Pancreas (tissue), 10 donors: ENCODE data around the gene RABEPK. TPM values are rescaled to one million over a fixed set of nuclear protein-coding genes. Genes with fewer than 3 reads are reported as not detected.
A peak's percentile ranks its signal among the peaks of the same experiment; 100 is the strongest.

Source experiments
- ATAC-seq, 4 donors: fragments of 200-7000 bp; cut with Tn5 transposase; one replicate each; pipeline versions ENCODE4 v1.8.0 to v1.9.1; 2020; ENCODE audit warnings: mild to moderate bottlenecking in 4 of 4, moderate library complexity in 4 of 4
- DNase-seq, 6 donors: peaks; one replicate each; pipeline ENCODE4 v3.0.0-alpha.2; 2020
- FAIRE-seq: peaks from 2 replicates; lab custom pipeline; 2012; peaks lifted over from hg19 to GRCh38; lab: Jason Lieb, UNC
- H3K27ac ChIP-seq, 4 donors: fragments of 200-600 bp; sonication (generic); 1 replicate in 3 of 4; 2 replicates in 1 of 4; pipeline versions ENCODE4 v1.5.0 to v1.8.0; 2020
- H3K27me3 ChIP-seq, 4 donors: fragments of 200-600 bp; one replicate each; pipeline ENCODE4 v1.8.0; 2021
- H3K36me3 ChIP-seq, 3 donors: fragments of 200-600 bp; sonication (generic) in 1 of 3; one replicate each; pipeline versions ENCODE4 v1.5.0 to v1.8.0; 2020 to 2021
- H3K4me1 ChIP-seq, 3 donors: fragments of 200-600 bp; one replicate each; pipeline ENCODE4 v1.8.0; 2021
- H3K4me3 ChIP-seq, 4 donors: fragments of 200-600 bp; sonication (generic) in 2 of 4; one replicate each; pipeline versions ENCODE4 v1.5.0 to v1.8.0; 2020 to 2021
- H3K9me3 ChIP-seq, 4 donors: fragments of 200-600 bp; one replicate each; pipeline ENCODE4 v1.8.0; 2021
- WGBS, 2 donors: extraction: QIAGEN DNeasy Blood & Tissue Kit; methylation state at CpG; one replicate each; pipeline ENCODE4 v1.1.7; 2013; 5-methylcytosine and 5-hydroxymethylcytosine counted together
- intact Hi-C, 3 donors: fragments of 100-400 bp; cut with DNase I; formaldehyde crosslinking; loops; one replicate each; pipeline versions ENCODE4 v1.11.1 to v1.14.2; 2022
- polyA plus RNA-seq, 2 donors: library from polyadenylated mRNA; stranded (reverse); fragments of 200-250 nt; gene quantifications; one replicate each; pipeline ENCODE4 v1.2.3, GENCODE V29; 2013
- total RNA-seq, 6 donors: library from RNA; stranded (reverse); fragmentation: NEBNext Ultra II Directional in 4 of 6; extraction: Animal tissue kit (Norgen Biotek cat#: 25700) in 4 of 6; gene quantifications; one replicate each; pipeline versions ENCODE4 v1.2.1 to v1.2.4, GENCODE V29; 2021 to 2023
- TF ChIP-seq, protein P1 (sequence below), 4 donors: fragments of 200-600 bp; sonication (generic) in 3 of 4; IDR thresholded peaks; one replicate each; pipeline versions ENCODE4 v1.5.0 to v1.8.0; 2021; ENCODE audit warnings: antibody characterized with exemption in 4 of 4
- donor health status: healthy with polysubstance abuse.
- donor health status: DM: no; HTN: no; CAD: no; lungs with moderate emphysema.
- donor health status: DM: no; HTN: no; CAD: no.
- donor health status: control.
- donor health status: control.
- donor health status: Bipolar disorder and iron deficiency.
- donor health status: DM: yes; HTN: yes; CAD: no.
- donor health status: DM: no; HTN: no; CAD: no.
- donor health status: DM: no; HTN: no; CAD: no.
- donor health status: DM: yes; HTN: yes; CAD: no.

Gene RABEPK
- total and polyA plus RNA-seq, 8 donors: 4.1 to 13.8 (median 7.5) TPM

DNA sequence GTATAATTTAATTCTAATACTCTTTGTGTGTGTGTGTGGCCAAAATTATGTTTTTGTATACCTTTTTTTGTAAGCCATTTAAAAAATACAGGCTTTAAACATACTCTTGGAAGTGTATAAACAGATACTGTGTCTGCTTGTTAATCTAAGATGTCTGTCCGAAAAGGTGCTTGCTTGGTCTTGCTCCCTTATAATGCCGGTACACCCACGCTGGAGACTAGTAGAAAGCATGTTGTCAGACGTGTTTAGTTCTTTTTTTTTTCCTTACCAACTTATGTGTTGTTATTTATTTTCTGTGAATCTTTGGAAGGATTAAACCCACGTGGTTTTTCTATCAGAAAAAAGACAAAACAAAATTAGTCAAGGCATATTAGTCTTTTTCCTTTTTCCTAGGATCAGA, 70.7 kb downstream of the RABEPK start:
- H3K9me3 ChIP-seq: no peaks in the 10 kb centered on the region
- intact Hi-C loops: no loop called here
- DNase-seq (no peak), ATAC-seq (no peak), FAIRE-seq (no peak)
- no peaks in the 10 kb centered on the region for H3K27me3 ChIP-seq
- no peaks in the 10 kb centered on the region for H3K36me3 ChIP-seq
- peaks cover 0 to 31% (median 24%) of the 10 kb centered on the region in 3 donors for H3K4me1 ChIP-seq
- no peak overlapping the region for H3K4me3 ChIP-seq
- 85 to 87% methylated on average over 5 of the region's 5 CpGs for WGBS, 2 donors
- TF ChIP-seq, protein P1, sequence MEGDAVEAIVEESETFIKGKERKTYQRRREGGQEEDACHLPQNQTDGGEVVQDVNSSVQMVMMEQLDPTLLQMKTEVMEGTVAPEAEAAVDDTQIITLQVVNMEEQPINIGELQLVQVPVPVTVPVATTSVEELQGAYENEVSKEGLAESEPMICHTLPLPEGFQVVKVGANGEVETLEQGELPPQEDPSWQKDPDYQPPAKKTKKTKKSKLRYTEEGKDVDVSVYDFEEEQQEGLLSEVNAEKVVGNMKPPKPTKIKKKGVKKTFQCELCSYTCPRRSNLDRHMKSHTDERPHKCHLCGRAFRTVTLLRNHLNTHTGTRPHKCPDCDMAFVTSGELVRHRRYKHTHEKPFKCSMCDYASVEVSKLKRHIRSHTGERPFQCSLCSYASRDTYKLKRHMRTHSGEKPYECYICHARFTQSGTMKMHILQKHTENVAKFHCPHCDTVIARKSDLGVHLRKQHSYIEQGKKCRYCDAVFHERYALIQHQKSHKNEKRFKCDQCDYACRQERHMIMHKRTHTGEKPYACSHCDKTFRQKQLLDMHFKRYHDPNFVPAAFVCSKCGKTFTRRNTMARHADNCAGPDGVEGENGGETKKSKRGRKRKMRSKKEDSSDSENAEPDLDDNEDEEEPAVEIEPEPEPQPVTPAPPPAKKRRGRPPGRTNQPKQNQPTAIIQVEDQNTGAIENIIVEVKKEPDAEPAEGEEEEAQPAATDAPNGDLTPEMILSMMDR (IDR thresholded peaks at IDR 0.05): no peak
- H3K27ac ChIP-seq: no peak overlapping the region

DNA sequence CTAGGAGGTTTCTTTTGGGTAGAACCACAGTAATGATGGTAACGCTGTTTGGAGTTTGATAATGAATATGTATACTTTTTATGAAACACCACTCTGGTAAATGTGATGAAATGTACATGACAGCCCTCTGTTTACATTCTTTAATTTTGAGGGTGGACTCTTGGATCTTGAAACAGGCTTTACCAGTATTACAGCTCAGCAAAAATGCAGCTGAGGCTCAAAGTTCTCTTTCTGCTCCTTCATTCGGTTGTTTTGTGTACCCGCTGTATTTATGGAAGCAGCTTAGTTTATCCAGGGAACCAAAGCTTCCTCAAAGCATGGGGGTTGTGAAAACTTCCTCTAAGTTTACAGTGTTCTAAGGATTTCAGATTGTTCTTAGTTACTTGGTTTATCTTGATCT, 72.4 kb downstream of the RABEPK start:
- FAIRE-seq (no peak), DNase-seq (no peak), ATAC-seq (peak; percentile 35 to 86 (median 76))
- Histone ChIP-seq H3K4me3 (no peak overlapping the region), H3K27me3 (no peaks in the 10 kb centered on the region), H3K4me1 (peaks cover 0 to 31% (median 29%) of the 10 kb centered on the region in 3 donors), H3K9me3 (no peaks in the 10 kb centered on the region), H3K36me3 (no peaks in the 10 kb centered on the region), H3K27ac (peak overlapping the region in 2 of 4 donors; percentile 28 to 44)
- intact Hi-C loops: no loop called here
- WGBS, 2 donors: 21 to 28% methylated on average over 3 of the region's 3 CpGs
- TF ChIP-seq, protein P1 (IDR thresholded peaks at IDR 0.05): no peak

DNA sequence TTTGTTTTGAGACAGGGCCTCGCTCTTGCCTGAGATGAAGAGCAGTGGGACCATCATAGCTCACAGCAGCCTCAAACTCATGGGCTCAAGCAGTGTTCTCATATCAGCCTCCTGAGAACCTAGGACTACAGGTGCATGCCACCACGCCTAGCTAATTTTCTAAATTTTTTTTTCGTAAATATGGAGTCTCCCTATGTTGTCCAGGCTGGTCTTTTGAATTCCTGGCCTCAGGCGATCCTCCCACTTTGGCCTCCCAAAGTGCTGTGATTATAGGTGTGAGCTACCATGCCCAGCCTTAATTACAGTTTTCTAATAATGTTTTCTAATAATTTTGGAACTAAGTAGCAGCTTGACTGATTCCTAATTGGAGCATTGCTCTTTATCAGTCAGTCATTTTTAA, 76.4 kb downstream of the RABEPK start:
- no peak overlapping the region for H3K27ac ChIP-seq
- H3K4me1 ChIP-seq: peaks cover 0 to 25% (median 15%) of the 10 kb centered on the region in 3 donors
- no peak for DNase-seq
- H3K9me3 ChIP-seq: no peaks in the 10 kb centered on the region
- intact Hi-C loops: no loop called here
- TF ChIP-seq, protein P1 (IDR thresholded peaks at IDR 0.05): no peak
- FAIRE-seq: no peak
- H3K27me3 ChIP-seq: no peaks in the 10 kb centered on the region
- no peaks in the 10 kb centered on the region for H3K36me3 ChIP-seq
- WGBS, 2 donors: 97% methylated on average over 4 of the region's 4 CpGs
- H3K4me3 ChIP-seq: no peak overlapping the region
- no peak for ATAC-seq

DNA sequence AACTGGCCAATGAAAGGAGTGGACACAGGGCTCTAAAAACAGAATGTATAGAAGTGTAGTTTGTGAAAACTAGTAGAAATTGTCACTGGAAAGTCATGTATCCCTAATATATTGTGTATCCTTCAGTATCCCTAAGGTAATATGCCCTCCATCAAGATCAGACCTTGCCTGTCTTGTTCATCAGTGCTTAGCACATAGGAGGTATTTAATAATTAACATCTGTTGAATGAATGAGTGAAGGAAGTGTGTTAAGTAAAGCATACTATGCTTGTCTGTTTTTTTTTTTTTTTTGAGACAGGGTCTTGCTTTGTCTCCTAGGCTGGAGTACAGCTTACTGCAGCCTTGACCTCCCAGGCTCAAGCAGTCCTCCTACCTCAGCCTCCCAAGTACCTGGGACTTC, 77.1 kb downstream of the RABEPK start:
- Histone ChIP-seq H3K4me1 (peaks cover 0 to 18% (median 8%) of the 10 kb centered on the region in 3 donors), H3K27me3 (no peaks in the 10 kb centered on the region), H3K36me3 (no peaks in the 10 kb centered on the region), H3K27ac (no peak overlapping the region), H3K4me3 (no peak overlapping the region), H3K9me3 (no peaks in the 10 kb centered on the region)
- DNase-seq (no peak), FAIRE-seq (no peak), ATAC-seq (no peak)
- intact Hi-C loops: no loop called here
- TF ChIP-seq, protein P1 (IDR thresholded peaks at IDR 0.05): no peak

DNA sequence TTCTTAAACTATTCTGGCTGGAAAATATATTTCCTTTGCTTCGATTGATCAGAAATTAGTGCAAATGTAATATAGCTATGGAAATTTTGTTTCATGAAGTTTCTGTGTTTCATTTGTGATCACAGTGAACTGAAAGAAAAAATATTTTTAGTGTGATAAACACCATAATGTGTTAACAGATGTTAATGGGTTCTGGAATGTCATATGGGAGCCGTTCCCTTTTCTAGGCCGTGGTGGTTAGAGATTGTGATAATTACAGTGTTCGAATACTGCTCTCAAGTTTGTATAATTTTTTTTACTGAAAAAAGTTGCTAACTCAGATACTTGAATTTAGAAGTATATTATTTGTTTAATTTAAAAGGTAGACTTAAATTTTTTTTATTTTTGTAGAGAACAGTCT, 80.6 kb downstream of the RABEPK start:
- no peak for ATAC-seq
- intact Hi-C loops: no loop called here
- FAIRE-seq: no peak
- Histone ChIP-seq H3K4me1 (peaks cover 0 to 19% (median 7%) of the 10 kb centered on the region in 3 donors), H3K4me3 (no peak overlapping the region), H3K9me3 (no peaks in the 10 kb centered on the region), H3K27me3 (no peaks in the 10 kb centered on the region), H3K36me3 (no peaks in the 10 kb centered on the region), H3K27ac (no peak overlapping the region)
- TF ChIP-seq, protein P1 (IDR thresholded peaks at IDR 0.05): no peak
- WGBS, 2 donors: 77 to 89% methylated on average over 4 of the region's 4 CpGs
- no peak for DNase-seq

Other genes with a start within 250 kb of the RABEPK start
- 1 to 10 TPM; 2.7 to 6.8 (median 3.6) TPM for gene SCAI, start 57.0 kb upstream of the RABEPK start, total RNA-seq
- 1 to 10 TPM; 1.6 TPM for gene SCAI, start 57.0 kb upstream of the RABEPK start, polyA plus RNA-seq
- gene PPP6C, start 10.7 kb upstream of the RABEPK start, total RNA-seq: 10 to 100 TPM; 16.9 to 26.7 (median 23.2) TPM
- gene PPP6C, start 10.7 kb upstream of the RABEPK start, polyA plus RNA-seq: 10 to 100 TPM in 1 of 2 donors, 1 to 10 TPM in 1; 9.4 to 18.7 TPM
- gene HSPA5, start 40.8 kb downstream of the RABEPK start, total RNA-seq: 100 to 1,000 TPM; 111 to 248 (median 179) TPM
- 100 to 1,000 TPM in 1 of 2 donors, 10 to 100 TPM in 1; 50.2 to 158 TPM for gene HSPA5, start 40.8 kb downstream of the RABEPK start, polyA plus RNA-seq
- 10 to 100 TPM; 13.7 to 23.3 (median 16.8) TPM for gene GAPVD1, start 61.3 kb downstream of the RABEPK start, total RNA-seq
- 1 to 10 TPM; 6.2 to 6.9 TPM for gene GAPVD1, start 61.3 kb downstream of the RABEPK start, polyA plus RNA-seq